Endothelial cell of umbilical vein (primary cell): ENCODE results near the gene AKT3.

Source experiments
- GATA2 ChIP-seq: IDR thresholded peaks from 2 replicates; pipeline ENCODE4 v1.7.0; 2011; ENCODE audit warnings: low read depth, mild to moderate bottlenecking, moderate library complexity, mixed read lengths, low read length; ENCODE audit not compliant: insufficient read length, insufficient read depth
- MYC ChIP-seq: IDR thresholded peaks from one replicate; pipeline ENCODE4 v1.6.1; 2011; ENCODE audit warnings: mild to moderate bottlenecking, low read depth, low read length
- POLR2A ChIP-seq: IDR thresholded peaks from 2 replicates; pipeline ENCODE4 v1.6.1; 2012; ENCODE audit warnings: low read depth, mild to moderate bottlenecking, control low read depth, low read length
- TF ChIP-seq, protein P1 (sequence below), 2 donors: IDR thresholded peaks; 1 replicate in 1 of 2; 2 replicates in 1 of 2; pipeline ENCODE4 v1.5.1; 2011; ENCODE audit warnings: low read length in 2 of 2, mild to moderate bottlenecking in 2 of 2, moderate library complexity in 2 of 2, control low read depth in 1 of 2, inconsistent platforms in 1 of 2, low read depth in 1 of 2; ENCODE audit not compliant: insufficient read depth in 1 of 2; ENCODE audit errors: extremely low read depth in 1 of 2

GRCh38 chr1:243731301-243731891 is 118.6 kb downstream of the AKT3 start:
- TF ChIP-seq, protein P1, sequence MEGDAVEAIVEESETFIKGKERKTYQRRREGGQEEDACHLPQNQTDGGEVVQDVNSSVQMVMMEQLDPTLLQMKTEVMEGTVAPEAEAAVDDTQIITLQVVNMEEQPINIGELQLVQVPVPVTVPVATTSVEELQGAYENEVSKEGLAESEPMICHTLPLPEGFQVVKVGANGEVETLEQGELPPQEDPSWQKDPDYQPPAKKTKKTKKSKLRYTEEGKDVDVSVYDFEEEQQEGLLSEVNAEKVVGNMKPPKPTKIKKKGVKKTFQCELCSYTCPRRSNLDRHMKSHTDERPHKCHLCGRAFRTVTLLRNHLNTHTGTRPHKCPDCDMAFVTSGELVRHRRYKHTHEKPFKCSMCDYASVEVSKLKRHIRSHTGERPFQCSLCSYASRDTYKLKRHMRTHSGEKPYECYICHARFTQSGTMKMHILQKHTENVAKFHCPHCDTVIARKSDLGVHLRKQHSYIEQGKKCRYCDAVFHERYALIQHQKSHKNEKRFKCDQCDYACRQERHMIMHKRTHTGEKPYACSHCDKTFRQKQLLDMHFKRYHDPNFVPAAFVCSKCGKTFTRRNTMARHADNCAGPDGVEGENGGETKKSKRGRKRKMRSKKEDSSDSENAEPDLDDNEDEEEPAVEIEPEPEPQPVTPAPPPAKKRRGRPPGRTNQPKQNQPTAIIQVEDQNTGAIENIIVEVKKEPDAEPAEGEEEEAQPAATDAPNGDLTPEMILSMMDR (IDR thresholded peaks at IDR 0.05; ENCODE audit: extremely low read depth in 1 of 2, insufficient read depth in 1 of 2, low read depth in 1 of 2, low read length in 2 of 2): no peak
- TF ChIP-seq GATA2 (no peak), MYC (no peak), POLR2A (no peak)
